HUDEP-2 (cell line): ENCODE results near the gene GTF2H2.
"Not testable (repeated sequence)": the region's sequence is repeated elsewhere in the genome, so short reads cannot be mapped to it uniquely, and the experiment has no call there.

Experiments used
- DNase-seq, 76 experiments: peaks; one replicate each; lab custom pipeline; 2025; ENCODE audit not compliant: unreplicated experiment in 76 of 76; lab: John Stamatoyannopoulos, UW

The GTF2H2 gene

DNA sequence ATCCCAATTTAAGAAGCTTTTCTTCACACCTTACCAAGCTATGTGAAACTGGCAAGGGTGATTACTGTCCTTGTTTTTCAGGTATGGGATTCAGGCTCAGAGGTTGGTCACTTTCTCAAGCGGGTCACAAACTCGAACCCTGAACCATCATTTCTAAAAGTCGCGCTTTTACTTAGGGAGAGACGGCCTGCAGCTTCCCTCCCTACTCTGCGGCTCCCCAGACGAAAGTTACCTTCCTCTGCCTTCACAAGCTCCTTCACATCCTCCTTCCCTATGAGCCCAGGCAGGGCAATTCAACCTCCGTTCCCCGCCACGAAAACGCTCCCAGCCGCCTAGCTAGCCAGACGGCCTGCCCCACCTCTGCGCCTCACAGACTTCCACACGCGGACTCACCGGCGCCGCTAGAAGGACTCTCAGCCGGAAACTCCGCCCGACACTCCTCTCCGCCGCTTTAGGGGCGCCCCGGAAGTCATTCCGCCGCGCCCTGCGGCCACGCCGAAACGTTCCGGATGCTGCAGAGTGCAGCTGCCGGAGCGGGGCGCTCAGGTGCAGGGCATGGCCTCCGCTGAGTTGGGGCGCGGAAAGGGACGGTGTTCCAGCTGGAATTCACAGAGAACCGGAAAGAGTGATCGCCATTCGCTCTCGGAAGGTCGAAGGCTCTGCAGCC lies at the start of gene GTF2H2:
Gene GTF2H2, minus strand, starts transcription at position 415 of the 667 bp plus-strand sequence. CDS start 4,913 bp downstream, outside the sequence.
- DNase-seq: not testable (repeated sequence)

DNA sequence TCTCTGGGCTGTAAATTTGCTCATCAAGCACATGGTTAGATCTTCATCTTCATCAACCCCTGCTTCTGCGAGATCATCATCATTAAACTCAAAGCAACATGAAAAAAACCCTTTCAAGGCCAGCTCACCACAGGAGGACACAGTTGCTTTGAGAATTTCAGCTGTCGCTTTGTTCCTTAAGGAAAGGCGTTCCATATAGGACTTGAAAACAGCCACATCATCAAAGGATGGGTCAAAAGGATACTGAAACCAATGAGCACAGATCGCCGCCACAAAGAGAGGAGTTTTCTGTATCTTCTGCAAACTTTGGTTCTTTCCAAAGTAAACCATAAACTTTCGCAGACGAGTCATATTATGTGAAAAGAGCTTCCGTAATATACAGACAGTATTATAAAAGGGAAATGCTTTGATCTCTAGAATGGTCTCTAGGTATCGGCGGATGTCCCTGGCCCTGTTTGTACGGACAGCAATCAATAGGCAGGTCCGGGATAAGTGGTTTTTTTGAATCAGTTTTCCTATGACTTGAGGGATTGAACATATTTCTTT lies 42.3 kb upstream of the GTF2H2 start:
- DNase-seq: not testable (repeated sequence)

DNA sequence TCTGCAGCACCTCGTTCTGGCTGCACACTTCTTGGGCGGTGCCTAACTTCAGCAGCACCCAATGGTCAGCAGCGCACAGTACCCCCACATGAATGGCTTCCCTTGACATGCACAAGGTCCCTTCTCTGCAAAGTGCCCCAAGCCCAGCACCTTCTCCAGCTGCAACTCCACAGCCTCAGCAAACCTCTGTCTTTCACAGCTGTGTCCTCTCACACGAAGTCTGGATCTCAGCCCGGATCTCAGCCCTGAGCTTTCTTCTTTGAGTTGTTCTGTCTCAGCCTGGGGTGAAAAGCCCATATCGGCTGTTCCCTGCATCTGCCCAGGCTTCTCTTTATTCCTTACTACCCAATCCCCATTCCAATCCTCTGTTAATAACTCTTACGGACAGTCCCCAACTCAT lies 32.5 kb upstream of the GTF2H2 start:
- not testable (repeated sequence) for DNase-seq

DNA sequence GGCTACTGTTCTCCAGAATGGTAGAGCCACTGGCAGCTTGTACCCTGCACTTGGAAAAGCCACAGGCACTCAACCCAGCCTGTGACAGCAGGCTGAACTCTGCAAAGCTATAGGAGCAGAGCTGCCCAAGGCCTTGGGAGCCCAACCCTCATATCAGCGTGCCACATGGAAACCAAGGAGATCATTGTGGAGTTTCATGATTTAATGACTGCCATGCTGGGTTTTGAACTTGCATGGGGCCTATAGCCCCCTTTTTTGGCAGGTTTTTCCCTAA lies 30.4 kb upstream of the GTF2H2 start:
- DNase-seq: not testable (repeated sequence)

DNA sequence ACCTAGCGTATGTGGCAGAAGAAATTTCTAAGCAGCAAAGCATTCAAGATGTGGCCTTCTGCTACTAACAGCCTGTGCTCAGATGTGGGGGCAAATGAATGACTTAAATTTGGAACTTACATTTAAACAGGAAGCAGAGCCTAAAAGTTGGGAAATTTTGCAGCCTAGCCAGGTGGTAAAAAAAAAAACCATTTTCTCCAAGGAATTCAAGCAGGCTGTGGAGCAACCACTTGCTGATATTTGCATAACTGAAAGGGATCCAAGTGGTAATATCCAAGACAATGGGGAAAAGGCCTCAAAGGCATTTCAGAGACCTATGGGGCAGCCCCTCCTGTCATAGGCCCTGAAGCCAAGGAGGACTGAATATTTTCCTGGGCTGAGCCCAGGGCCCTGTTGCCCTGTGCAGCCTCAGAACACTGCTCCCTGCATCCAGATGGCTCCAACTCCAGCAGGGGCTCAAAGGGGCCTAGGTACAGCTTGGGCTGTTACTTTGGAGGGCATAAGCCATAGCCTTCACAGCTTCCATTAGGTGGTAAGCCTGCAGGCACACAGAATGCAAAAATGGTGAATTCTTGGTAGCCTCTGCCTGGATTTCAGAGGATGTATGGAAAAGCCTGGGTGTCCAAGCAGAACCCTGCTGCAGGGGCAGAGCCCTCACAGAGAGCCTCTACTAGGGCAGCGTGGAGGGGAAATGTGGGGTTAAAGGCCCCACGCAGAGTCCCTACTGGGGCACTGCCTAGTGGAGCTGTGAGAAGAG lies 29.9 kb upstream of the GTF2H2 start:
- DNase-seq: not testable (repeated sequence)

DNA sequence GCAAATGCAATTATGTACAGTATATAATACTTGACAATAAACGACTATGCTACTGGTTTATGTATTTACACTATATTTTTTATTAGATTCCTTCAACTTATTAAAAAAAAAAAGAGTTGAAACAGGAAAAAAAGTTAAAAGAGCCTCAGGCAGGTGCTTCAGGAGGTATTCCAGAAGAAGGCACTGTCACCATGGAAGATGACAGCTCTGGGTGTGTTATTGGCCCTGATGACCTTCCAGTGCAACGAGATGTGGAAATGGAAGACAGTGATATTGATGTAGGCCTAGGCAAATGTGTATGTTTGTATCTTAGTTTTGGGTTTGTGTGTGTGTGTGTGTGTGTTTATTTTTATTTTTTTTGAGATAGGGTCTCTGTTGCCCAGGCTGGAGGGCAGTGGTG lies 22.3 kb upstream of the GTF2H2 start:
- not testable (repeated sequence) for DNase-seq

DNA sequence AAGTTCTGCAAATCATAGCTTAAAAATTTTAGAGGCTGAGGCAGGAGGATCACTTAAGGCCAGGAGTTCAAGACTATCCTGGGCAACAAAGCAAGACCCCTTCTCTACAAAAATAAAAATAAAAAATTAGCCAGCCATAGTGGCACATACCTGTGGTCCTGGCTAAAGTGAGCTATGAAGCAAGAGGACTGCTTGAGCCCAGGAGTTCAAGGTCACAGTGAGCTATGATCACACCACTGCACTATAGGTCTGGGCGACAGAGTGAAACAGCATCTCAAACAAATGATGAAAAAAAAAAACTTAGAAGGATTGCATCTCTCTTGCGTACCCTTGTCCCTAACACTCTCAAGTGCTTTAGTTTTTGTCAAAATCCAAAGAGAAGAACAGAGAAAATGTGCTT lies 21.3 kb upstream of the GTF2H2 start:
- DNase-seq: not testable (repeated sequence)

DNA sequence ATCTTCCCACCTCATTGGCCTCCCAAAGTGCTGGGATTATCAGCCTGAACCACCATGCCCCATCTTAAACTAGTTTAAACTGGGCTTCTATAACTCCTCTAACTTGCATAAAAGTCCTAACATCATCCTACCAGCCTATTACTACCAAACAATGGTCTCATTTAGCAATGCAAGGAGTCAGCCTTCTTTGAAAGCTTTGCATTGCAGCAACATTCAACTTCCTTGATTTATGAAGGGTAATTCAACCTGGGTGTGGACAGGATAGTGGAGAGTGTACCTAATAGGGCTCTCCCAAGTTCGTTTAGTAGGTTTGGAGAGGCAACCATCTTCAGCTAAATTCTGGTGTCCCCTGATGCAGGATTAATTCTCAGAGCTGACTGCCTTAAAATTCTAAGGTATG lies 18.7 kb upstream of the GTF2H2 start:
- DNase-seq: not testable (repeated sequence)

DNA sequence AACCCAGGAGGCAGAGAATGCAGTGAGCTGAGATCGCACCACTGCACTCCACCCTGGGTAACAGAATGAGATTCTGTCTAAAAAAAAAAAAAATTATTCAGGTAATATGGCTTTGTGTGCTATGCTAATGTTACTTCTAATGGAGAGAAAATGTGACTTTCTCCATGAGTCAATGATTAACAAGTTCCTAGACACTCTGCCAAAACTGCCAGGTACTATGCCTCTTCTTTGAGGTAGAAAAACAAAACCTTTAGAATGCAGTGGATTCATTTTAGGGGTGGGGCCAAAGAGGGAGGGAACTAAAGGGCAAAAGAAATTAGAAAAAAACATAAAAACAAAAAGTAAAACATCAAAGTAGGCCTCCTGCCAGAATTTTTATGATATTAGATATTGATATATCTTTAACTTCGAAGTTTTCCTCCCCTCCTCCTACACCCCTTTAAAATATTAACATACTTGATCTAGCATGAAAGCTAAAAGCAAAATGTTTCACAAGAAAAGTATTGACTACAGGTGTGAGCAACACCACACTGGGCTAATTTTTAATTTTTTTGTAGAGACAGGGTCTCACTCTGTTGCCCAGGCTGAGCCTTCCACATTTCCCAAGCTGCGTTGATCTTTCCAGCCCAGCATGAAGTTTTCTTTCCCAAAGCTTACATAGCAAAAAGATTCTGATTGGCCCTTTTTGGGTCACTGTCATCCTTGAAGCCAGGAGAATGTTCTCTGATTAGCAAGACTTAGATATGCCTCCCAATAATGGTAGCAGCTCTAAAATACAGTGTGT lies 17.0 kb upstream of the GTF2H2 start:
- not testable (repeated sequence) for DNase-seq

DNA sequence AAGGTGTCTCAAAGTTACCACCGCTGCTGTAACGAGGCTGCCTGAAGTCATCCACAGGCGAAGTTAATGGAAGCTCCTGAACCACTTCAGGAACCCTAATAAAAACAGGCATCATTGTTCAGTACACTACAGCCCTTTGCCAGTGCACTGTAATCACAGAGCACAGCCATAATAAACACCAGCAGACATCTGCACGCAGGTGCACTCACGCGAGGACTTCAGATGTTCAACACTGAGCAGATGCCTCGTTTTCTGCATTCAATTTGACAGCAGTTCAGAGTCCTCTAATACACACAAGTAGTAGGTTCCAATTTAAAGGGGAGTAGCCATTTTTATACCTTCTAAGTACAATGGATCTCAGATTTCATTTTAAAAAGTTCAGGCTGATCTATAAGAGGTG lies 15.4 kb upstream of the GTF2H2 start:
- DNase-seq: not testable (repeated sequence)

DNA sequence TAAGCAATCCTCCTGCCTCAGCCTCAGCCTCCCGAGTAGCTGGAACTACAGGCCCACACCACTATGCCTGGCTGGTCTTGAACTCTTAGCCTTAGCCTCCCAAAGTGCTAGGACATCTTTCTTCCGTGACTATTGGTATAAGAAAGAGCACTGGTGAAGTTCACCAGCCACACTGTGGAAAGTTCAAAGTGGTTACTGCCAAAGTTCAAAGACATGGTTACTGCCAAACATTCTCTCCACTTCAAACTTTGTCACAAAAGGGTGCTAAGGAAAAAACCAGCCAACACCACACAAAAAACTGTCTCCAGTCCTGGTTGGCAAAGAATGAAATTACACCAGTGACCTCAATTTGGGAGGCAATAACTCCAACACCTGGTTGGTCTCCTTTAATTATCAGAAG lies 14.9 kb upstream of the GTF2H2 start:
- not testable (repeated sequence) for DNase-seq

DNA sequence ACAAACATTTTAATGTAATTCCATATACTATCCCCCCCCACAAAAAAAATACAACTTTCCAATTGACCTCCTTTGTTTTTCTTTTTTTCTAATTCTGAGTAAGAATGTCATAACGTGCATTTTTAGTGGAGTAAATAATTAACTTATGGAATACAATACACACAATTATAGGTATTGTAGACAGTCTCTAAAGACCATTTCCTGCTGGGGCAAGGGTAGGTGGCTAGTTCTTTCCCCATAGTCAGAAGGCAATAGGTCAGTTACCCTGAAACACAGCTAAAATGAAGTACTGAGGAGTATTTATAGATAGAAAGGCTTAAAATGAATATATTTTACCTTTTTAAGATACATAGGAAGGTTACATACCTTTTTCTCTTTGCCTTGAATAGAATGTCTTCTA lies 6.2 kb downstream of the GTF2H2 start:
- not testable (repeated sequence) for DNase-seq

DNA sequence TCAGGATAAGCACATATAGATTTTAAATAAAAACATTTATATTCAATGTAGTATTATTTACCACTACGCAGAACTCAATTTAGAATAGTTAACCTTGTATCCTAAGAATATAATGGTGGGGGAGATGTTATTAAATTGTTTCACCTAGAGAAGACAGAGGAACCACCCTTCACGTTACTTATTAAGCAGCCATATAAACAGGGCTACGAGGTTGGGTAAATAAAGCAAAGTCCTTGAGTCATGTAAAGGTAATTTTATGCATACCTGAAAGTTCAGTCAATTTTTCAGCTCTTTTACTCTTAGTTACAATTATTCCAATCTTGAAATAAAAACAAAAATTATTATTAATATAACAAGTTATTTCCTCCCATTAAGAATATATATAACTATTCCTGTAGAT lies 8.1 kb downstream of the GTF2H2 start:
- not testable (repeated sequence) for DNase-seq

DNA sequence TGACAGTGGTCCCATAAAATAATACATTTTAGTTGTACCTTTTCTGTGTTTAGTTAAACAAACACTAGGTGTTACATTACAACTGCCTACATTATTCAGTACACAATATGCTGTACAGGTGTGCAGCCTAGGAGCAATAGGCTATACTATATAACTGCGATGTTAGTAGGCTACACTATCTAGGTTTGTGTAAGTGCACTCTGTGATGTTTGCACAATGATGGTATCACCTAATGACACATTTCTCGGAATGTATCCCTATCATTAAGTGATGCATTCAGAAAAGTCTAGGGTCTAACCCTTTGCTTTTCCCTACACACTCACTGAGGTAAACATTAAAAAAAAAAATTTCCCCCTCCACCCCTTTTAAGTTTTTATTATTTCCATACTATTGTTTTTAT lies 22.7 kb downstream of the GTF2H2 start:
- not testable (repeated sequence) for DNase-seq

DNA sequence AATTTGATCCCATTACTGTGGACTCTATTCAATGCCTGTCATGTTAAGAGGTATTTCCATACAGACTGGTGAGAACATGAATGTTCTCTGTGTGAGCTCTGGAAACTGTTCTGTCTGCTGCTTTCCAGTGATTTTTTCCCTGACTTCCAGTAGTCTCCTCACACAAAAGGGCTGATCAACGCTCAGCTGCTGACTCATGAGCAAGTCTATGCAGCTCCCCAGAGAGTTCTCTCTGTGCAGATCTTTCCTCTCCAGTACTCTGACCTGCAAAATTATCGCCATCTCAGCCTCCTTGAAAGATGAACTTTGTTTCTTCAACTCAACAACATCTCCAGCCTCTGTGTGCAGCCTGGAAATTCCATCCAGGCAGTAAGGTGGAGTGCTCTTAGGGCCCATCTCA lies 23.3 kb downstream of the GTF2H2 start:
- not testable (repeated sequence) for DNase-seq

DNA sequence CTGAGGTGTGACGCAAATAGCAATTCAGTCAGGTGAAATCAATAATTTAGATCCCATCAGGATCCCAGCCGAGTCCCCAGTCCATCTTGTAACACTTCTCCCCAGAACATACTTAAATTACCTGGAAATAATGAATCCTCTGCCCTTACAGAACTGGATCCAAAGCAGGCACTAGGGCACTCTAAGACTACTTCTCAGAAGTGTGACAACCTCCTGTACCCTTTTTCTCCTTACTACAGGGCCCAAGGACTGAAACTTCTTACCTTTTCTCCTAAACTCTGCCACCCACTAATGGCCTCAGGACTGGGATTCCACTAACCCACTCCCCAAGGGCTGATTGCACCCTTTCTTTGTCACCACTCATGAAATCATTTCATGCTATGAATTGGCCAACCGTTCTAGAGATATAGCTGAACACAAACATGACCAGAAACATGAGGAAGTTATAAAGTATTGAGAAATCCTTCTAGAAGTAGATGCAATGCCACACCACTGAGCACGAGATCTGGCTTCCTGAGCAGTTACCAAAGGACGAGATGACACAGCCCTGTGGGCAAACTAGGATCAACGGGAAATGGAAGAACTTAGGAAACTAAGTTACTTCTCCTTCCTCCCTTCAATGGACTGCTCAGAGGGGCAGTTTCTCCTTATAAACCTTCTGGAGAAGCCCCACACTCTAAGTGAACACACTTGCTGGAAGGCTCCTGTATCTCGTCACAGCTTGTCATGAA lies 36.3 kb downstream of the GTF2H2 start:
- DNase-seq: not testable (repeated sequence)

DNA sequence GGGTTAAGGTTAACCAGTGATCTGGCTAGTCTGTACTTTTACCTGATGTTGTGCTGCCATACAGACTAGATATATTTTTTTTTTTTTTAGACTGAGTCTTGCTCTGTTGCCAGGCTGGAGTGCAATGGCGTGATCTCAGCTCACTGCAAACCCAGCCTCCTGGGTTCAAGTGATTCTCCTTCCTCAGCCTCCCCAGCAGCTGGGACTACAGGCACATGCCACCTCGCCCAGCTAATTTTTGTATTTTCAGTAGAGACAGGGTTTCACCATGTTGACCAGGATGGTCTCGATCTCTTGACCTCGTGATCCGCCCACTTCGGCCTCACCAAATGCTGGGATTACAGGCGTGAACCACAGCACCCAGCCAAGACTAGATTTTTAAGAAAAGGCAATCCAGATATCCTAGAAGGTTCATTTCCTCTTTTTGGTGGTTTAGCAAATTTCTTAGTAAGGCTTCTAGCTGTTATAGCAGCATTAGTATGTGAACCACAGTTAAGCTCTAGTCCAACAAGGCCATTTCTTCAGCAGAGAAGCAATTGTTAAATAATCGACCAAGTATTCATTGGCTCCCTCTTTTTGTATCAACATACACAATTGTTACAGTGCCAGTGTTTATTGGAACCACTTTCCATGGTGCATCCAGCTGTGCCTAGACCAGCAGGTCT lies 42.1 kb downstream of the GTF2H2 start, which contains the start of gene NAIP:
Gene NAIP, minus strand, starts transcription at position 51 of the 665 bp plus-strand sequence. CDS start 12,424 bp downstream, outside the sequence.
- DNase-seq: not testable (repeated sequence)

DNA sequence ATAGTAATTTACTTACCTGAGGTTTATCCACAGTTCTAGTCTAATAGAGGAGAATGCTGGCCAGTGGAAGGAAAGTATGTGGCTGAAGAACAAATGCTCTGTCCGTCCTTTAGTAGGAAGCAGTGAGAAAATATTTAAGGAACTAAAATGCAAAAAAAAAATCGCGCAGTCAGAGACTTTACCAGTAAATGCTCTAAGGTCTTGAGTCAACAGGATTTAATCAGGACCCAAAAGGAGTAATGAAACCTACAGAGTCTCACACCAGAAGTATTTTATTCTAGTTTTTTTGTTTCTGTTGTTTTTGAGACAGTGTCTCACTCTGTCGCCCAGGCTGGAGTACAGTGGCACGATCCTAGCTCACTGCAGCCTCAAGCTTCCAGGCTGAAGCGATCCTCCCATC lies 46.8 kb downstream of the GTF2H2 start:
- DNase-seq: not testable (repeated sequence)

DNA sequence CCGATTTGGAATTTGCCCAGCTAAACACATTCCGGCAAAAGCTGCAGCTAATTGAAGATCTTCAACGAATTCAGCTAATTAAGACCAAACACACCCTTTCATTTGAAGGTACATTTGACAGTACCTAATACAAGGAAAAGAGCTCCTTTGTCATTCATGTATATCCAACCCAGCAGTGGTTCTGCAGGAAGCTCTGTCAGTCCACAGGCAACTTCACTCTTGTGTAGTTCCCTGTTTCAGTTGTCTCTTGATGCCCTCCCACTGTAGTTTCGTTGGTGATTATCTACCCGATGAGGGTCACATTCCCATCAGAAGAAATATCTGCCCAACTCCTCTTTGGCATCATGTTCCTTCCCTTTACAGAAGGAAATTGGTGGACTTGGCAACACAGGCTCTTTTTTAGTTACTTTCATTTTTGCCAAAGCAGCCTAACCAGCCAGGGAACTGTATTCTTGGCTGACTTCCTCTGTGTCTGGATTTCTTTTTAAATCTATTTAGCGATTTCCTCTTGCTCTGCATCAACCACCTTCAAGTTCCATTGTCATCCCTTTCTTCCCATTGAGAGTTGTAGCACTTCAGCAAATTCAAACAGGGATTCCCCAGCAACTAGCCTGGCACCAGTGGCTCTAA lies 49.0 kb downstream of the GTF2H2 start:
- DNase-seq: not testable (repeated sequence)
